K562 (cell line): Measurements from ENCODE around the gene TSPYL4. TPM values are rescaled to one million over a fixed set of nuclear protein-coding genes. Genes with fewer than 3 reads are reported as not detected.

Source experiments
- ATAC-seq: fragments of 200-7000 bp; cut with Tn5 transposase; 3 replicates; pipeline ENCODE4 v1.9.1; 2020; ENCODE audit warnings: moderate library complexity
- BruUV-seq: library from RNA; stranded (reverse); fragments of 400-500 nt; replicated peaks from 2 replicates; lab custom pipeline; 2021; lab: Mats Ljungman, UMichigan
- CTCF ChIA-PET: fragments of 300-600 bp; formaldehyde crosslinking; extraction: SDS; loops from one replicate; lab custom pipeline; 2021; ENCODE audit warnings: low intra/inter-chr PET ratio; lab: Yijun Ruan, JAX
- POLR2A ChIA-PET: fragments of 300-600, 350-650 bp; sonication (Branson Sonifier 250); formaldehyde crosslinking; extraction: SDS; loops from one replicate; lab custom pipeline; 2021; ENCODE audit warnings: antibody characterized with exemption, inconsistent platforms; lab: Yijun Ruan, JAX
- DNase-seq, 4 experiments: peaks; one replicate each; pipeline versions ENCODE4 v3.0.0 to v3.0.0-alpha.2; 2011 to 2018; ENCODE audit warnings: low spot score in 3 of 4, mixed read lengths in 3 of 4; ENCODE audit errors: extremely low read depth in 1 of 4
- FAIRE-seq: peaks from 2 replicates; lab custom pipeline; 2011; peaks lifted over from hg19 to GRCh38; lab: Jason Lieb, UNC
- H2AFZ ChIP-seq: 2 replicates; pipeline ENCODE4 v1.6.0; 2011; ENCODE audit warnings: low read depth, low read length, control low read depth, inconsistent platforms
- H3K27ac ChIP-seq: fragments of 200-600 bp; 3 replicates; pipeline ENCODE4 v1.8.0; 2011; ENCODE audit warnings: low read depth, mild to moderate bottlenecking, control low read depth, inconsistent platforms, low read length, moderate library complexity, mixed read lengths; ENCODE audit errors: extremely low read depth
- H3K27me3 ChIP-seq, 2 experiments: fragments of 300-600 bp in 1 of 2; 2 replicates in 1 of 2; 3 replicates in 1 of 2; pipeline versions ENCODE4 v1.6.0 to v1.8.0; 2011; ENCODE audit warnings: inconsistent platforms in 2 of 2, low read length in 2 of 2, mild to moderate bottlenecking in 1 of 2, mixed read lengths in 1 of 2, moderate library complexity in 1 of 2; ENCODE audit not compliant: control insufficient read depth in 2 of 2, insufficient read depth in 2 of 2
- H3K36me3 ChIP-seq: fragments of 300-600 bp; 3 replicates; pipeline ENCODE4 v1.8.0; 2011; ENCODE audit warnings: mild to moderate bottlenecking, low read length, inconsistent platforms; ENCODE audit not compliant: control insufficient read depth, insufficient read depth
- H3K4me1 ChIP-seq, 2 experiments: fragments of 200-600 bp in 1 of 2; replicated peaks in 1 of 2; 2 replicates in 1 of 2; 3 replicates in 1 of 2; pipeline versions ENCODE4 v1.5.1 to v1.8.0; 2011; ENCODE audit warnings: inconsistent platforms in 2 of 2, low read length in 2 of 2, mild to moderate bottlenecking in 1 of 2, mixed read lengths in 1 of 2, moderate library complexity in 1 of 2; ENCODE audit not compliant: control insufficient read depth in 2 of 2, insufficient read depth in 2 of 2
- H3K4me2 ChIP-seq: 2 replicates; pipeline ENCODE4 v1.6.1; 2011; ENCODE audit warnings: low read length, control low read depth, inconsistent platforms, mixed read lengths; ENCODE audit not compliant: insufficient read depth
- H3K4me3 ChIP-seq: fragments of 200-600 bp; sonication (generic), shearing (Covaris generic); 2 replicates; pipeline ENCODE4 v1.5.1; 2016; ENCODE audit warnings: control low read depth, inconsistent platforms
- H3K79me2 ChIP-seq: fragments of 200-600 bp; 3 replicates; pipeline ENCODE4 v1.8.0; 2011; ENCODE audit warnings: low read length, inconsistent platforms; ENCODE audit not compliant: control insufficient read depth, insufficient read depth
- H3K9ac ChIP-seq, 2 experiments: 2 replicates each; pipeline versions ENCODE4 v1.6.0 to v1.6.1; 2011; ENCODE audit warnings: low read depth in 2 of 2, low read length in 2 of 2, control low read depth in 1 of 2, inconsistent platforms in 1 of 2, mild to moderate bottlenecking in 1 of 2, mixed read lengths in 1 of 2; ENCODE audit not compliant: insufficient read depth in 1 of 2
- H3K9me1 ChIP-seq: one replicate; pipeline ENCODE4 v1.6.0; 2011; ENCODE audit warnings: inconsistent platforms, mild to moderate bottlenecking, low read length, moderate library complexity; ENCODE audit not compliant: control insufficient read depth, insufficient read depth
- H3K9me3 ChIP-seq: replicated peaks from 2 replicates; pipeline ENCODE4 v1.5.1; 2011; ENCODE audit warnings: low read depth, low read length, inconsistent platforms; ENCODE audit not compliant: control insufficient read depth, insufficient read depth
- H4K20me1 ChIP-seq: replicated peaks from 2 replicates; pipeline ENCODE4 v1.6.1; 2011; ENCODE audit warnings: low read length, inconsistent platforms, mixed read lengths; ENCODE audit not compliant: control insufficient read depth, insufficient read depth
- CREB3L1 ChIP-seq: fragments of 450-650 bp; IDR thresholded peaks from 2 replicates; pipeline ENCODE4 v1.6.1; 2014; ENCODE audit warnings: low read depth, mild to moderate bottlenecking, moderate library complexity, borderline replicate concordance
- HMGXB4 ChIP-seq: sonication (generic); formaldehyde crosslinking; IDR thresholded peaks from 2 replicates; pipeline ENCODE4 v1.8.1; 2023; ENCODE audit warnings: mild to moderate bottlenecking, missing genetic modification reagents
- JUN ChIP-seq, 2 experiments: sonication (generic) in 1 of 2; formaldehyde crosslinking in 1 of 2; IDR thresholded peaks; 2 replicates each; pipeline versions ENCODE4 v1.6.1 to v1.8.0; 2012 to 2022; ENCODE audit warnings: borderline replicate concordance in 2 of 2, mild to moderate bottlenecking in 2 of 2, improper control_type of control experiment in 1 of 2, low read depth in 1 of 2, low read length in 1 of 2, missing genetic modification reagents in 1 of 2
- PHTF2 ChIP-seq: fragments of 250-450 bp; sonication (Bioruptor Pico); IDR thresholded peaks from 2 replicates; pipeline ENCODE4 v1.5.0; 2021; ENCODE audit warnings: mild to moderate bottlenecking
- RUNX1 ChIP-seq: sonication (generic); IDR thresholded peaks from 2 replicates; pipeline ENCODE4 v1.6.1; 2016; ENCODE audit warnings: antibody characterized with exemption, low read depth
- SNAPC5 ChIP-seq: fragments of 250-450 bp; sonication (Bioruptor Pico); IDR thresholded peaks from 2 replicates; pipeline ENCODE4 v1.8.0; 2021; ENCODE audit warnings: moderate library complexity, mild to moderate bottlenecking, inconsistent platforms
- SPI1 ChIP-seq: IDR thresholded peaks from 2 replicates; pipeline ENCODE4 v1.6.1; 2011; ENCODE audit warnings: low read depth, low read length, control low read depth, borderline replicate concordance
- THAP7 ChIP-seq: fragments of 250-450 bp; sonication (Bioruptor Pico); IDR thresholded peaks from 2 replicates; pipeline ENCODE4 v1.5.0; 2021
- in situ Hi-C: fragments of 300-500 bp; cut with MboI; formaldehyde crosslinking; loops from 4 replicates; pipeline ENCODE4 v1.15.0; 2018; ENCODE audit warnings: inconsistent platforms, mixed read lengths
- intact Hi-C: fragments of 100-400 bp; cut with micrococcal nuclease; formaldehyde crosslinking; loops from 2 replicates; pipeline ENCODE4 v1.14.2; 2022
- polyA plus RNA-seq, 8 experiments: library from polyadenylated mRNA; depleted of rRNA in 4 of 8; stranded (reverse) in 5 of 8; unstranded in 3 of 8; fragments of >200 nt; fragmentation: Nextera tagmentation in 2 of 8; fragmentation: Illumina TruSeq in 1 of 8; extraction: Ambion mirVana in 2 of 8; extraction: Trizol in 1 of 8; gene quantifications; 2 replicates each; pipeline versions ENCODE4 v1.2.1 to v1.2.3, GENCODE V29; 2011 to 2014; ENCODE audit warnings: inconsistent platforms in 1 of 8, missing spikeins in 1 of 8
- total RNA-seq, 7 experiments: library from RNA; depleted of rRNA in 6 of 7; stranded (reverse); fragments of >200 nt in 6 of 7; fragmentation: Illumina TruSeq in 2 of 7; extraction: Trizol in 2 of 7; gene quantifications; 2 replicates each; pipeline versions ENCODE4 v1.2.1 to v1.2.3, GENCODE V29; 2011 to 2021; ENCODE audit warnings: low replicate concordance in 1 of 7

Gene TSPYL4
- total and polyA plus RNA-seq, 9 of the 15 experiments (the other 6 are each of a cell fraction or from before 2014, with no cell fraction given) = 0.69 to 18.0 (median 9.1) TPM

- no peak for TF ChIP-seq THAP7 (CRISPR knock-in tag)
- TF ChIP-seq CREB3L1 = no peak
- TF ChIP-seq JUN (IDR thresholded peaks at IDR 0.05; ENCODE audit: borderline replicate concordance, low read depth, low read length) = no peak
- no peak for TF ChIP-seq JUN (CRISPR knock-in tag; IDR thresholded peaks at IDR 0.05; ENCODE audit: borderline replicate concordance)
- TF ChIP-seq RUNX1 = no peak
- no peak for TF ChIP-seq PHTF2 (CRISPR knock-in tag)
- TF ChIP-seq SNAPC5 (CRISPR knock-in tag) = no peak
Observed at GRCh38 chr6:116300566-116300965, 46.7 kb upstream of the TSPYL4 start (continued).

- Histone ChIP-seq H3K4me3 (no peak overlapping the region), H3K4me2 (no peak overlapping the region), H3K9ac (no peak overlapping the region), H3K9me3 (no peaks in the 10 kb centered on the region), H2AFZ (no peak overlapping the region), H3K4me1 (no peaks in the 10 kb centered on the region), H3K79me2 (no peaks in the 10 kb centered on the region), H3K27ac (no peak overlapping the region), H4K20me1 (no peaks in the 10 kb centered on the region), H3K9me1 (no peaks in the 10 kb centered on the region), H3K27me3 (no peaks in the 10 kb centered on the region; a peak in 1 of 5 replicates), H3K36me3 (no peaks in the 10 kb centered on the region)
- ATAC-seq (no peak), DNase-seq (no peak), FAIRE-seq (no peak)
- POLR2A ChIA-PET = no interaction called here
- 0 out of 2 replicates have a peak, but pooled peaks have one; percentile 41 for TF ChIP-seq SPI1
- no peak for TF ChIP-seq HMGXB4 (CRISPR knock-in tag)
- intact Hi-C loops = no loop called here
- no TSS peak for BruUV-seq
- CTCF ChIA-PET = no interaction called here
- in situ Hi-C loops = no loop called here
Observed at GRCh38 chr6:116298973-116299372, 45.1 kb upstream of the TSPYL4 start.
